MM.1S (cell line): ENCODE results near the gene TTLL5.

Experiments
- EZH2 ChIP-seq: fragments of 300-600 bp; sonication (generic); optimal IDR thresholded peaks from 2 replicates; pipeline ENCODE3; 2017; ENCODE audit warnings: low read depth, mild to moderate bottlenecking, antibody characterized with exemption, low read length, mixed read lengths
- TF ChIP-seq, protein P1 (sequence below): fragments of 300-600 bp; sonication (generic); IDR thresholded peaks from 2 replicates; pipeline ENCODE4 v1.5.1; 2016; ENCODE audit warnings: antibody characterized with exemption, low read length, mixed read lengths

DNA sequence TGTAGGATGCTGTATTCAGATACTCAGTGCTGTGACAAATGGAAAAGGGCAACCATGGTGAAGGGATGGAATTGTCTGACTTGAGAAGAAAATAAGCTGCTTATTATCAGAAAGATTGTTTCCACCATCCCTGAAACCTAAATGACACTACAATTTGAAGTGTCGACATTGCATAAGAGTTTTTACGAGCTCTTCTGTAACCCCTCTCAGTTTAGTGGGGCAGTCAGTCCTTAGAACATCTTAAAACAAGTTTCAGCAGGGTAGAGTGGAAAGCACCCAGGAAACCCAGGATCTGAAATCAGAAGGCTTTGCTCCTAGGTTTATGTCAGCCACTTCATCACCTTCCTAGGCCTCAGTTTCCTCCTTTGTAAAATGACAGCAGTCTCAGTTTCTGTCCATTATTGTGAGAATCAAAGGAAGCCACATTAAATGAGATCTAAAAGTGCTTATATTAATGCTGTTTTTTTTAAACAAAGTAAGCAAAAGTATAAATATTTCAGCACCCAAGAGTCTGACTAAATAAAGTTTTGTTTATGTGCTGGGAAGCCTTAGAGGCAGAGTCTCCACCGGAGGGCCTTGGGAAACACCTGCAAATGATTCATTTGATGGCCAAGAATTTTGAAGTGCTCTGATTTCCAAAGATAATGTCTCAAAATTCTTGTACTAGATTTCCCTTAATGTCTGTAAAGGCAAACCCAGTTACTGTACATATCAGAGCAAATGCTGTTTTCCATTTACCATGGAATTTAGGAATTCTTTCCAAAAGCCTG is 326.3 kb downstream of the TTLL5 start:
- TF ChIP-seq, protein P1, sequence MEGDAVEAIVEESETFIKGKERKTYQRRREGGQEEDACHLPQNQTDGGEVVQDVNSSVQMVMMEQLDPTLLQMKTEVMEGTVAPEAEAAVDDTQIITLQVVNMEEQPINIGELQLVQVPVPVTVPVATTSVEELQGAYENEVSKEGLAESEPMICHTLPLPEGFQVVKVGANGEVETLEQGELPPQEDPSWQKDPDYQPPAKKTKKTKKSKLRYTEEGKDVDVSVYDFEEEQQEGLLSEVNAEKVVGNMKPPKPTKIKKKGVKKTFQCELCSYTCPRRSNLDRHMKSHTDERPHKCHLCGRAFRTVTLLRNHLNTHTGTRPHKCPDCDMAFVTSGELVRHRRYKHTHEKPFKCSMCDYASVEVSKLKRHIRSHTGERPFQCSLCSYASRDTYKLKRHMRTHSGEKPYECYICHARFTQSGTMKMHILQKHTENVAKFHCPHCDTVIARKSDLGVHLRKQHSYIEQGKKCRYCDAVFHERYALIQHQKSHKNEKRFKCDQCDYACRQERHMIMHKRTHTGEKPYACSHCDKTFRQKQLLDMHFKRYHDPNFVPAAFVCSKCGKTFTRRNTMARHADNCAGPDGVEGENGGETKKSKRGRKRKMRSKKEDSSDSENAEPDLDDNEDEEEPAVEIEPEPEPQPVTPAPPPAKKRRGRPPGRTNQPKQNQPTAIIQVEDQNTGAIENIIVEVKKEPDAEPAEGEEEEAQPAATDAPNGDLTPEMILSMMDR = no peak
- no peak for TF ChIP-seq EZH2
